Ovary (tissue), 9 donors: ENCODE data around the gene CYTH1. TPM values are rescaled to one million over a fixed set of nuclear protein-coding genes. Genes with fewer than 3 reads are reported as not detected.

ENCODE experiments used
- DNase-seq, 5 donors: peaks; one replicate each; pipeline ENCODE4 v3.0.0-alpha.2; 2019 to 2020
- H3K27ac ChIP-seq, 2 donors: fragments of 200-600 bp; one replicate each; pipeline versions ENCODE4 v1.5.1 to v1.8.0; 2019 to 2022
- H3K27me3 ChIP-seq: fragments of 200-600 bp; one replicate; pipeline ENCODE4 v1.8.0; 2022
- H3K36me3 ChIP-seq: fragments of 200-600 bp; sonication (generic); one replicate; pipeline ENCODE4 v1.5.1; 2019
- H3K4me1 ChIP-seq: one replicate; pipeline ENCODE4 v1.8.1; 2013; ENCODE audit warnings: mild to moderate bottlenecking, moderate library complexity; ENCODE audit not compliant: insufficient read depth
- H3K4me3 ChIP-seq: fragments of 200-600 bp; sonication (generic); one replicate; pipeline ENCODE4 v1.5.1; 2017
- H3K9me3 ChIP-seq, 2 donors: fragments of 200-600 bp in 1 of 2; sonication (generic) in 1 of 2; one replicate each; pipeline versions ENCODE4 v1.5.1 to v1.8.1; 2013 to 2019; ENCODE audit warnings: mild to moderate bottlenecking in 1 of 2, moderate library complexity in 1 of 2
- EP300 ChIP-seq: sonication (generic); formaldehyde crosslinking; IDR thresholded peaks from one replicate; pipeline ENCODE4 v1.6.1; 2017; ENCODE audit warnings: antibody characterized with exemption
- POLR2A ChIP-seq: fragments of 450-650 bp; IDR thresholded peaks from one replicate; pipeline ENCODE4 v1.6.1; 2017; ENCODE audit warnings: antibody characterized with exemption, mild to moderate bottlenecking, moderate library complexity
- WGBS, 3 donors: extraction: QIAGEN DNeasy Blood & Tissue Kit in 1 of 3; methylation state at CpG; one replicate each; pipeline versions ENCODE4 v1.1.5 to v1.1.7; 2013 to 2017; 5-methylcytosine and 5-hydroxymethylcytosine counted together
- intact Hi-C, 4 donors: fragments of 100-400 bp; cut with DNase I; formaldehyde crosslinking; loops; one replicate each; pipeline versions ENCODE4 v1.11.0 to v1.15.1; 2022 to 2023
- polyA plus RNA-seq, 2 donors: library from polyadenylated mRNA; stranded (reverse); fragments of 200-250 nt in 1 of 2; fragments of 350-450 nt in 1 of 2; fragmentation: Illumina TruSeq in 1 of 2; extraction: RNeasy Lipid Tissue Mini Kit (QIAGEN cat#74804) in 1 of 2; gene quantifications; one replicate each; pipeline ENCODE4 v1.2.3, GENCODE V29; 2013 to 2014
- total RNA-seq, 7 donors: library from RNA; depleted of rRNA in 2 of 7; stranded (reverse); fragments of >200 nt in 2 of 7; fragmentation: NEBNext Ultra II Directional in 3 of 7; extraction: Animal tissue kit (Norgen Biotek cat#: 25700) in 3 of 7; gene quantifications; one replicate each; pipeline versions ENCODE4 v1.1.0 to v1.2.4, GENCODE V29; 2016 to 2023
- TF ChIP-seq, protein P1 (sequence below), 3 donors: fragments of 450-650 bp in 2 of 3; fragments of 200-600 bp in 1 of 3; IDR thresholded peaks; one replicate each; pipeline versions ENCODE4 v1.5.1 to v1.8.0; 2016 to 2022; ENCODE audit warnings: antibody characterized with exemption in 3 of 3, mild to moderate bottlenecking in 1 of 3
- donor health status: DM: no; HTN: no; CAD: no; lungs with moderate emphysema.
- donor health status: DM: no; HTN: no; CAD: no.
- donor health status: Bipolar disorder and iron deficiency.
- donor health status: DM: yes; HTN: yes; CAD: no.
- donor health status: DM: no; HTN: no; CAD: no.
- donor health status: DM: yes; HTN: yes; CAD: no.

The CYTH1 gene
- total and polyA plus RNA-seq, 9 donors, result 15.1 to 35.3 (median 24.4) TPM

DNA sequence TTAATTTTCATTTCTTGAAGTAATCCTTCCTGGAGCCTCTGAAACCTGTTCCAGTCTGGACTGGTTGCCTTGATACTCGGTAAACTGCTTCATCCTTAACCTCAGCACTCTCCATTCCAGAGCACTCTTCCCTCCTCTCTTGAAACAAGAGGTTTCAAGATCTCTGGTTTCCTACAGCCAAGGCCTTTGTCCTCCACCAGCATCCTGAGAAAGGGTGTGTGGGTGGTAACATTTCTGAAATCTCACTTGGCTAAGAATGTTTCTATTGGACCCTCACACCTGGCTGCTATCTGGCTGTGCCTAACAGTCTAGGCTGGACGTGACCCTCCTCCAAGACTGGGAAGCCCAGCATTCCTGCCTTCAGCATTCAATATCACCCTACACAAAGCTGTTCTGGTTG, 99.7 kb downstream of the CYTH1 start:
- 82 to 96% (median 90%) methylated on average over 2 of the region's 2 CpGs for WGBS, 3 donors
- Histone ChIP-seq H3K36me3 (no peaks in the 10 kb centered on the region), H3K9me3 (no peaks in the 10 kb centered on the region), H3K4me3 (no peak overlapping the region), H3K27ac (no peak overlapping the region), H3K4me1 (peaks cover 5% of the 10 kb centered on the region), H3K27me3 (no peaks in the 10 kb centered on the region)
- intact Hi-C loops, result no loop called here
- no peak for TF ChIP-seq EP300
- TF ChIP-seq POLR2A, result no peak
- DNase-seq, result no peak

DNA sequence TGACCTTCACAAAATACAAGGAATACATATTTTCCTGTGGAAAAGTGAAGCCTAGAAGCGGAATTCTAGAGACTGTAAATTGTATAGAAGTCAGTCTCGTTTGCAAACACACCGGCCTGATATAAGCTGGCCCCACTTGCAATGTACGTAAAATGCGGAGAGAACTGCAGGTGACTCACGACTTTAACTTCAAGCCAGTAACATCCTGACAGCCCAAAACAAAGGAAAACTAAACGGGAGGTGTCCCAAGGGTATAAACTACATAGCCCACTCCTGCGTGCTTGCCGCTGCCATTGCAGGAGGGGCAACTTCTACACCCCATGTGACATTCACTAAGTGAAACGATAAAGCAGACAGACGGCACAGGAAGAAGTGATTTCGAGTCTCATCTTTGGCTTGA, 101.6 kb downstream of the CYTH1 start:
- H3K4me3 ChIP-seq, result no peak overlapping the region
- peaks cover 5% of the 10 kb centered on the region for H3K4me1 ChIP-seq
- no peak overlapping the region for H3K27ac ChIP-seq
- no peaks in the 10 kb centered on the region for H3K27me3 ChIP-seq
- intact Hi-C loops, result no loop called here
- no peaks in the 10 kb centered on the region for H3K9me3 ChIP-seq
- TF ChIP-seq, protein P1, sequence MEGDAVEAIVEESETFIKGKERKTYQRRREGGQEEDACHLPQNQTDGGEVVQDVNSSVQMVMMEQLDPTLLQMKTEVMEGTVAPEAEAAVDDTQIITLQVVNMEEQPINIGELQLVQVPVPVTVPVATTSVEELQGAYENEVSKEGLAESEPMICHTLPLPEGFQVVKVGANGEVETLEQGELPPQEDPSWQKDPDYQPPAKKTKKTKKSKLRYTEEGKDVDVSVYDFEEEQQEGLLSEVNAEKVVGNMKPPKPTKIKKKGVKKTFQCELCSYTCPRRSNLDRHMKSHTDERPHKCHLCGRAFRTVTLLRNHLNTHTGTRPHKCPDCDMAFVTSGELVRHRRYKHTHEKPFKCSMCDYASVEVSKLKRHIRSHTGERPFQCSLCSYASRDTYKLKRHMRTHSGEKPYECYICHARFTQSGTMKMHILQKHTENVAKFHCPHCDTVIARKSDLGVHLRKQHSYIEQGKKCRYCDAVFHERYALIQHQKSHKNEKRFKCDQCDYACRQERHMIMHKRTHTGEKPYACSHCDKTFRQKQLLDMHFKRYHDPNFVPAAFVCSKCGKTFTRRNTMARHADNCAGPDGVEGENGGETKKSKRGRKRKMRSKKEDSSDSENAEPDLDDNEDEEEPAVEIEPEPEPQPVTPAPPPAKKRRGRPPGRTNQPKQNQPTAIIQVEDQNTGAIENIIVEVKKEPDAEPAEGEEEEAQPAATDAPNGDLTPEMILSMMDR (IDR thresholded peaks at IDR 0.05), result no peak
- TF ChIP-seq EP300 (no peak), POLR2A (no peak)
- no peak for DNase-seq
- no peaks in the 10 kb centered on the region for H3K36me3 ChIP-seq
- 24 to 35% (median 32%) methylated on average over 12 of the region's 12 CpGs for WGBS, 3 donors

DNA sequence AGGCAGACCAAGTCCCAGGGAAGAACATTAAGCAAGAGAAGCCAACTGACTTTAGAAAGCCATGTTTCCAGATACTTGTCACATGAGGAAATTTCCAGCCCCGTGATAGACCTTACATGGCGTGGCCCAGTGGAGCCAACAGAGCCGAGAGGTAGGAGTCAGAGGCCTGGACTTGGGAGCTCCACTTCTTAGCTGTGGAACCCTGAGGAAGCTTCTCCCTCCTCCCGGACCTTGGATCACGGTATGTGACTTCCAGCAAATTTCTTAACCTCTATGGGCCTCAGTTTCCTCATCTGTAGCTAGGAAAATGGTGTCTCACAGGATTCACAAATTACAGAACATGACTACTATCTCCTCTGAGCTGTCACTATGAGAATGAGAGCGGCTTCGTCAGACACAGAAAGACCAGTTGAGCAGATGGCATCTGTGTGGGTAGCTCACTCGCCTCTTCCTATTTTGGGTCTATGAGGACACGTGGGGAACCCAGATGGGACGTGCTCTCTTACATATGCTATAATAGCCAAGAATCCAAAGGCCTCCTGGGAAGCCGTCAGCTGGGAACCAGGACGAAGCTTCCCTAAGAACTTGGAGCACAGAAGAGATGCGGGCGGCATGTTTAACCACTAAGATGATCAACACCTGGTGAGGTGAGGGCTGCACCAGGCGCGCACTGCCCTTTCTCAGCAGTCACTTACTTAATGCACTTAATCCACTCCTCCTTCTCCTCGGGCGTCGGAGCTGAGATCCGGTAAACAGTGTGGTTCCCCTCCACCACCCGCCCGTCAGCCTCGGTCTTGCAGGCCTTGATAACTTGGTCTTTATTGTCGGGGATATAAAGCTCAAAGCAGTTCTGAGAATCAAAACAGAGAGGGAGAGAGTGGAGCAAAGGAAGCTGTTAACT, 102.3 kb downstream of the CYTH1 start:
- H3K27ac ChIP-seq, result no peak overlapping the region
- DNase-seq, result no peak
- H3K4me1 ChIP-seq, result peaks cover 5% of the 10 kb centered on the region
- H3K36me3 ChIP-seq, result no peaks in the 10 kb centered on the region
- no peaks in the 10 kb centered on the region for H3K27me3 ChIP-seq
- no peaks in the 10 kb centered on the region for H3K9me3 ChIP-seq
- WGBS, 3 donors, result 51 to 61% (median 58%) methylated on average over 24 of the region's 24 CpGs
- TF ChIP-seq EP300 (no peak), POLR2A (no peak)
- TF ChIP-seq, protein P1 (IDR thresholded peaks at IDR 0.05), result no peak
- no peak overlapping the region for H3K4me3 ChIP-seq
- intact Hi-C loops, result no loop called here

DNA sequence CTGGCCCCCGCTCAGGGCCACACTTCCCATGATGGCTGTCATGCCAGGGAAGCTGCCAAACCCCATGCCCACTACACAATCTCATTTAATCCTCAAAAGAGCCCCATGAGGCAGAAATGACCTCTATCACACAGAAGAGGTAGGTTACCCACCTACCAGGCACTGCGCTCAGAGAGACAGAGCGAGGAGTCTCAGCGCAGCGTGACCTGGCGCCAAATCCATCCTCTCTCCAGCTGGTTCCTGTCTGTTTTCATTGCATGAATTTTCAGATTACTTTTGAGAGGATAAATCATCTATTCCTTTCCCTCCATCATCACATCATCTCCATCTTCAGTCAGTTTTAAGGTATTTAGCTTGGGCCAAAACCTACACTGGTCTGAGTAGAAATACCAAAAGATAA, 103.4 kb downstream of the CYTH1 start:
- TF ChIP-seq, protein P1 (IDR thresholded peaks at IDR 0.05), result no peak
- TF ChIP-seq POLR2A (no peak), EP300 (no peak)
- peaks cover 5% of the 10 kb centered on the region for H3K4me1 ChIP-seq
- H3K36me3 ChIP-seq, result no peaks in the 10 kb centered on the region
- intact Hi-C loops, result no loop called here
- no peak for DNase-seq
- no peaks in the 10 kb centered on the region for H3K9me3 ChIP-seq
- H3K27ac ChIP-seq, result no peak overlapping the region
- no peak overlapping the region for H3K4me3 ChIP-seq
- H3K27me3 ChIP-seq, result no peaks in the 10 kb centered on the region
- 98% methylated on average over 6 of the region's 6 CpGs for WGBS, 3 donors

DNA sequence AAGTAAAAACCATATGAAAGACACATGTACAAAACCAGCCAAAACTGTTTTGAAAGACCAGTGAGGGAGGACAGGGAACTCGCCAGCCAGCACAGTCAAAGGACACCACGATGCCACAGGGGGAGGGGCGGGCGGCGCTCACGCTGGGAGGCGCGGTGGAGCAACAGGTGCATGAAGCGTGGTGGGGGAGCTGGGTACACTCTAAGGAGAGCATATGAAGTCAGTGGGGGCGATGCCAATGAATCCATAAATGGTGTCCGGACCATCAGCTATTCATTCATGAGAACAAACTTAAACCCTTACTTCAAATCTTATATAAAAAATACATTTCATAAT, 103.9 kb downstream of the CYTH1 start:
- H3K36me3 ChIP-seq, result no peaks in the 10 kb centered on the region
- H3K27me3 ChIP-seq, result no peaks in the 10 kb centered on the region
- peaks cover 5% of the 10 kb centered on the region for H3K4me1 ChIP-seq
- no peak for DNase-seq
- WGBS, 3 donors, result 93 to 94% (median 93%) methylated on average over 11 of the region's 11 CpGs
- no peak overlapping the region for H3K27ac ChIP-seq
- intact Hi-C loops, result no loop called here
- H3K4me3 ChIP-seq, result no peak overlapping the region
- TF ChIP-seq POLR2A (no peak), EP300 (no peak)
- TF ChIP-seq, protein P1 (IDR thresholded peaks at IDR 0.05), result no peak
- H3K9me3 ChIP-seq, result no peaks in the 10 kb centered on the region
